Cardiac muscle cell (in vitro differentiated cells and primary cell): ENCODE measurements around the gene RNLS. TPM values are rescaled to one million over a fixed set of nuclear protein-coding genes. Genes with fewer than 3 reads are reported as not detected.
"Not testable (repeated sequence)": the region's sequence is repeated elsewhere in the genome, so short reads cannot be mapped to it uniquely, and the experiment has no call there.

ENCODE experiments used
- DNase-seq, 2 donors: peaks; one replicate each; pipeline versions ENCODE4 v3.0.0 to v3.0.0-alpha.2; 2010 to 2017; ENCODE audit warnings: low read depth in 1 of 2, low spot score in 1 of 2
- H3K27ac ChIP-seq: fragments of 200-600 bp; sonication (generic); 2 replicates; pipeline ENCODE4 v1.5.1; 2016
- H3K27me3 ChIP-seq: fragments of 200-600 bp; sonication (generic); 2 replicates; pipeline ENCODE4 v1.6.0; 2016; ENCODE audit warnings: control low read depth
- H3K36me3 ChIP-seq: fragments of 200-600 bp; sonication (generic); 2 replicates; pipeline ENCODE4 v1.5.1; 2016; ENCODE audit warnings: control low read depth
- H3K4me1 ChIP-seq: fragments of 200-600 bp; sonication (generic); 2 replicates; pipeline ENCODE4 v1.8.1; 2017; ENCODE audit warnings: low read depth, mild to moderate bottlenecking, mixed run types
- H3K4me3 ChIP-seq: fragments of 200-600 bp; sonication (generic); 2 replicates; pipeline ENCODE4 v1.5.1; 2016; ENCODE audit warnings: mild to moderate bottlenecking
- H3K9me3 ChIP-seq: fragments of 200-600 bp; sonication (generic); 2 replicates; pipeline ENCODE4 v1.5.1; 2017; ENCODE audit warnings: low read depth, mild to moderate bottlenecking, control low read depth
- CTCF ChIP-seq: IDR thresholded peaks from 2 replicates; pipeline ENCODE4 v1.5.1; 2012; ENCODE audit warnings: low read depth, mild to moderate bottlenecking, low read length
- polyA plus RNA-seq: library from polyadenylated mRNA; unstranded; fragments of >200 nt; fragmentation: Nextera tagmentation; extraction: Ambion mirVana; gene quantifications from 2 replicates; pipeline ENCODE4 v1.2.1, GENCODE V29; 2016
- total RNA-seq: library from RNA; depleted of rRNA; stranded (reverse); fragments of >200 nt; gene quantifications from 2 replicates; pipeline ENCODE4 v1.2.3, GENCODE V29; 2016

Gene RNLS
- total and polyA plus RNA-seq, 2 experiments from 2014 or later: 6.9 to 13.9 TPM

GRCh38 chr10:88370713-88371112, 212.4 kb downstream of the RNLS start:
- no peaks in the 10 kb centered on the region for H3K27me3 ChIP-seq
- no peak overlapping the region for H3K27ac ChIP-seq
- no peak for DNase-seq
- H3K36me3 ChIP-seq: no peaks in the 10 kb centered on the region
- no peak for TF ChIP-seq CTCF
- H3K9me3 ChIP-seq: no peaks in the 10 kb centered on the region
- no peaks in the 10 kb centered on the region for H3K4me1 ChIP-seq
- no peak overlapping the region for H3K4me3 ChIP-seq

GRCh38 chr10:88366772-88367171, 216.3 kb downstream of the RNLS start:
- Histone ChIP-seq H3K36me3 (no peaks in the 10 kb centered on the region), H3K4me1 (no peaks in the 10 kb centered on the region), H3K27ac (no peak overlapping the region), H3K27me3 (no peaks in the 10 kb centered on the region), H3K9me3 (no peaks in the 10 kb centered on the region), H3K4me3 (no peak overlapping the region)
- no peak for TF ChIP-seq CTCF
- DNase-seq: no peak

GRCh38 chr10:88361995-88362807, 220.9 kb downstream of the RNLS start:
- no peak for TF ChIP-seq CTCF
- H3K27me3 ChIP-seq: no peaks in the 10 kb centered on the region
- no peaks in the 10 kb centered on the region for H3K4me1 ChIP-seq
- DNase-seq: no peak
- no peak overlapping the region for H3K4me3 ChIP-seq
- H3K27ac ChIP-seq: no peak overlapping the region
- no peaks in the 10 kb centered on the region for H3K36me3 ChIP-seq
- H3K9me3 ChIP-seq: no peaks in the 10 kb centered on the region

GRCh38 chr10:88361494-88361893, 221.6 kb downstream of the RNLS start:
- DNase-seq: no peak
- TF ChIP-seq CTCF: no peak
- no peaks in the 10 kb centered on the region for H3K4me1 ChIP-seq

GRCh38 chr10:88355750-88356149, 227.4 kb downstream of the RNLS start:
- not testable (repeated sequence) for DNase-seq, H3K27ac ChIP-seq, H3K36me3 ChIP-seq, H3K4me3 ChIP-seq, H3K4me1 ChIP-seq, H3K27me3 ChIP-seq, H3K9me3 ChIP-seq

More at GRCh38 chr10:88361494-88361893, 221.6 kb downstream of the RNLS start:
- no peaks in the 10 kb centered on the region for H3K9me3 ChIP-seq
- no peak overlapping the region for H3K4me3 ChIP-seq
- H3K36me3 ChIP-seq: no peaks in the 10 kb centered on the region
- H3K27me3 ChIP-seq: no peaks in the 10 kb centered on the region
- H3K27ac ChIP-seq: no peak overlapping the region

- Histone ChIP-seq H3K27me3 (no peaks in the 10 kb centered on the region), H3K4me1 (peaks cover 52% of the 10 kb centered on the region), H3K4me3 (no peak overlapping the region), H3K9me3 (peaks cover 4% of the 10 kb centered on the region), H3K27ac (peak overlapping the region; percentile 80), H3K36me3 (no peaks in the 10 kb centered on the region)
- DNase-seq: peak in 1 of 2 donors; percentile 19
- no peak for TF ChIP-seq CTCF
Observed at GRCh38 chr10:88347597-88348304, 235.4 kb downstream of the RNLS start.
